HTERT RPE-1 (cell line): ENCODE results near the gene PPP1R13B.

ENCODE experiments used
- in situ Hi-C: fragments of 300-500 bp; cut with MboI; formaldehyde crosslinking; loops from 4 replicates; pipeline ENCODE4 v1.14.3; 2020; ENCODE audit warnings: low sequenced_read_pairs

The PPP1R13B gene

GRCh38 chr14:103732868-103733620, 114.3 kb downstream of the PPP1R13B start:
- in situ Hi-C loops: no loop called here

- in situ Hi-C loops: no loop called here
Measured at GRCh38 chr14:103731916-103732867, 115.2 kb downstream of the PPP1R13B start.

GRCh38 chr14:103731481-103731880, 115.9 kb downstream of the PPP1R13B start:
- in situ Hi-C loops: no loop called here

- in situ Hi-C loops: no loop called here
Measured at GRCh38 chr14:103730490-103731035, 116.8 kb downstream of the PPP1R13B start.

- in situ Hi-C loops: no loop called here
Measured at GRCh38 chr14:103729496-103730448, 117.6 kb downstream of the PPP1R13B start.

- in situ Hi-C loops: no loop called here
Measured at GRCh38 chr14:103728721-103729120, 118.7 kb downstream of the PPP1R13B start.

GRCh38 chr14:103728141-103728540, 119.2 kb downstream of the PPP1R13B start:
- in situ Hi-C loops: no loop called here

GRCh38 chr14:103727313-103727980, 119.9 kb downstream of the PPP1R13B start:
- in situ Hi-C loops: no loop called here

GRCh38 chr14:103726474-103726873, 120.9 kb downstream of the PPP1R13B start:
- in situ Hi-C loops: no loop called here

- in situ Hi-C loops: no loop called here
Measured at GRCh38 chr14:103725739-103726395, 121.5 kb downstream of the PPP1R13B start.

GRCh38 chr14:103725001-103725682, 122.2 kb downstream of the PPP1R13B start:
- in situ Hi-C loops: no loop called here

GRCh38 chr14:103724116-103724515, 123.3 kb downstream of the PPP1R13B start:
- in situ Hi-C loops: no loop called here

- in situ Hi-C loops: no loop called here
Measured at GRCh38 chr14:103723748-103724081, 123.7 kb downstream of the PPP1R13B start.

- in situ Hi-C loops: no loop called here
Measured at GRCh38 chr14:103721334-103722120, 125.8 kb downstream of the PPP1R13B start.

- in situ Hi-C loops: no loop called here
Measured at GRCh38 chr14:103719751-103720150, 127.6 kb downstream of the PPP1R13B start.

GRCh38 chr14:103718572-103718971, 128.8 kb downstream of the PPP1R13B start:
- in situ Hi-C loops: no loop called here

- in situ Hi-C loops: no loop called here
Measured at GRCh38 chr14:103716899-103717411, 130.4 kb downstream of the PPP1R13B start.
